A549 treated with dexamethasone at 1 μM for 4 hours (cell line): ENCODE data around the gene RBM48. TPM values are rescaled to one million over a fixed set of nuclear protein-coding genes. Genes with fewer than 3 reads are reported as not detected.

ENCODE experiments used
- total RNA-seq: library from RNA; stranded (reverse); fragments of 200-300 nt; extraction: Qiagen RNA extraction; gene quantifications from 5 replicates; pipeline ENCODE4 v1.2.3, GENCODE V29; 2022

Gene RBM48
- 6.3 to 7.1 TPM (median 6.6 TPM) in 5 replicates for total RNA-seq

GRCh38 chr7:92528188-92528957 lies at the start of gene RBM48, which contains the start of gene PEX1:
Gene RBM48, plus strand, starts transcription at chr7:92528795. Its CDS starts 19 bp downstream, at chr7:92528814.
Gene PEX1, minus strand, starts transcription at chr7:92528520. Its CDS starts 85 bp downstream, at chr7:92528435.

Other genes with a start within 250 kb of the RBM48 start
- 16.3 to 18.7 TPM (median 17.3 TPM) in 5 replicates for gene GATAD1, start 81.3 kb upstream of the RBM48 start, total RNA-seq
- 0.04 TPM in 2 of 5 replicates, not detected in the others for gene ERVW-1, start 50.8 kb upstream of the RBM48 start, total RNA-seq
- 5.1 to 6.7 TPM (median 6.0 TPM) in 5 replicates for gene PEX1, start 275 bp upstream of the RBM48 start, total RNA-seq
- 23.2 to 25.3 TPM (median 24.3 TPM) in 5 replicates for gene FAM133B, start 61.6 kb downstream of the RBM48 start, total RNA-seq